Endodermal cell (in vitro differentiated cells): ENCODE results near the gene TBC1D2B. TPM values are rescaled to one million over a fixed set of nuclear protein-coding genes. Genes with fewer than 3 reads are reported as not detected.

Experiments
- DNase-seq: peaks from one replicate; pipeline ENCODE4 v3.0.0-alpha.2; 2017
- H3K27ac ChIP-seq: 2 replicates; pipeline ENCODE4 v1.5.1; 2013; ENCODE audit warnings: mild to moderate bottlenecking, low read depth, low read length, moderate library complexity
- H3K27me3 ChIP-seq: 2 replicates; pipeline ENCODE4 v1.6.1; 2013; ENCODE audit warnings: mild to moderate bottlenecking, low read length, moderate library complexity; ENCODE audit not compliant: insufficient read depth, control insufficient read depth, poor library complexity, severe bottlenecking
- H3K36me3 ChIP-seq: 2 replicates; pipeline ENCODE4 v1.7.0; 2013; ENCODE audit warnings: mild to moderate bottlenecking, low read length, moderate library complexity; ENCODE audit not compliant: control insufficient read depth, insufficient read depth
- H3K4me1 ChIP-seq: one replicate; pipeline ENCODE4 v1.7.0; 2013; ENCODE audit warnings: low read length; ENCODE audit not compliant: control insufficient read depth, insufficient read depth
- H3K4me3 ChIP-seq: 2 replicates; pipeline ENCODE4 v1.5.1; 2013; ENCODE audit warnings: mild to moderate bottlenecking, low read length, moderate library complexity
- H3K9ac ChIP-seq: 2 replicates; pipeline ENCODE4 v1.6.1; 2013; ENCODE audit warnings: mild to moderate bottlenecking, low read length, moderate library complexity; ENCODE audit not compliant: poor library complexity, severe bottlenecking; ENCODE audit errors: extremely low read depth
- H3K9me3 ChIP-seq: 2 replicates; pipeline ENCODE4 v1.6.1; 2013; ENCODE audit warnings: mild to moderate bottlenecking, low read length, moderate library complexity; ENCODE audit not compliant: control insufficient read depth
- H3K27ac Mint-ChIP-seq: 2 replicates; pipeline ENCODE4 v1.8.0; 2020; ENCODE audit warnings: mixed read lengths
- H3K27me3 Mint-ChIP-seq: 2 replicates; pipeline ENCODE4 v1.8.0; 2021; ENCODE audit warnings: mild to moderate bottlenecking, mixed read lengths; ENCODE audit not compliant: insufficient read depth
- H3K36me3 Mint-ChIP-seq: 2 replicates; pipeline ENCODE4 v1.8.0; 2020; ENCODE audit warnings: low read depth, mixed read lengths
- H3K4me1 Mint-ChIP-seq: 2 replicates; pipeline ENCODE4 v1.8.0; 2020; ENCODE audit warnings: mixed read lengths
- H3K4me3 Mint-ChIP-seq: 2 replicates; pipeline ENCODE4 v1.8.0; 2020; ENCODE audit warnings: mild to moderate bottlenecking, moderate library complexity, mixed read lengths
- H3K9me3 Mint-ChIP-seq: 2 replicates; pipeline ENCODE4 v1.8.0; 2020; ENCODE audit warnings: mild to moderate bottlenecking, mixed read lengths
- CTCF ChIP-seq: fragments of 200-600 bp; sonication (generic); conservative IDR thresholded peaks from 2 replicates; pipeline ENCODE4 v1.5.0; 2021; ENCODE audit warnings: antibody characterized with exemption, mild to moderate bottlenecking
- WGBS, 2 experiments: methylation state at CpG; one replicate each; pipeline versions ENCODE4 v1.1.5 to v1.1.7; 2013; ENCODE audit warnings: missing lambda C conversion rate in 2 of 2, mixed read lengths in 1 of 2; ENCODE audit not compliant: insufficient coverage in 1 of 2, insufficient read length in 1 of 2; 5-methylcytosine and 5-hydroxymethylcytosine counted together
- total RNA-seq, 2 donors: library from RNA; stranded (reverse); fragmentation: NEBNext Ultra II Directional in 1 of 2; extraction: Animal tissue kit (Norgen Biotek cat#: 25700) in 1 of 2; gene quantifications; 2 replicates in 1 of 2; 3 replicates in 1 of 2; pipeline ENCODE4 v1.2.1, GENCODE V29; 2021

The TBC1D2B gene
- total RNA-seq, 2 donors from 2014 or later = 13.8 to 23.8 TPM

DNA sequence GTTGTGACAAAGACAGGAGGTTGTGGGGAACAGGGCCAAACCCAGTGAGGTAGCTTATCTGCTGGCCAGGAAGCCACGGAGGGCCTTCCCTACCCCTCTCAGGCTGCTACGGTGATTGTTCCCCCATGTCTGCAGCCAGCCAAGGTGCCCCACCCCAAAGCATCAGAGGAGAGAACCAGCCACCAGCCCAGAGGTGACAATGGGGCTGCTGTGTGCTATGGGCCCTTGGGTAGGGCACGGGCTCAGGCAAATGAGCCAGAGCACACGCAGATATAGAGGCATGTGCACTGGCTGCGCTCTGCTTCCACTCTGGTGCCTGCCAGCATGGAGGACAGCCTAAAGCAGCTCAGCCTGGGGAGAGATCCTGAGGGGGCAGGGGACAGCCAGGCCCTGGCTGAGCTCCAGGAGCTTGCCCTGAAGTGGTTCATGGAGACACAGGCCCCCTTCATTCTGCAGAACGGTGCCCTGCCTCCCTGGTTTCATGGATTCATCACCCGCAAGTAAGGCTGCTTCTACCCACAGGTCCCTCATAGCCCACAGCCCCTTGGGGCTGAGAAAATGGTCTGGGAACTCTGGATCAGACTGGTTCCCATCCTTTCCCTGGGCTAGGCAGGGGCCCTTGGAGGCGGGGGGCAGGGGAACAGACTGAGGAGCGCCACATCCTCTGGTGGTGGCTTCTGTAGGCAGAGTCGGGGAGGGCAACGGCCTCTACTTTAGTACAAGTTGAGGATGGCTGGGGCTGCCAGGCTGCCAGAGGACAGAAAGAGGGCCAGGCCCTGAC is 14.9 kb upstream of the TBC1D2B start, which contains the start of gene SH2D7:
Gene SH2D7, plus strand, starts transcription at position 301 of the 781 bp plus-strand sequence. Its CDS starts 24 bp downstream, at position 325.
- no peak within 1 kb of the TSS for H3K27ac Mint-ChIP-seq

GRCh38 chr15:78090422-78091063 is 13.0 kb upstream of the TBC1D2B start:
- H3K36me3 ChIP-seq = no peaks in the 10 kb centered on the region
- no peak overlapping the region for H3K9ac ChIP-seq
- Mint-ChIP-seq H3K27ac (no peak overlapping the region), H3K9me3 (no peaks in the 10 kb centered on the region), H3K36me3 (no peaks in the 10 kb centered on the region), H3K4me1 (no peaks in the 10 kb centered on the region), H3K27me3 (peaks cover 21% of the 10 kb centered on the region), H3K4me3 (no peak overlapping the region)
- TF ChIP-seq CTCF = no peak
- peaks cover 11% of the 10 kb centered on the region for H3K27me3 ChIP-seq
- no peak for DNase-seq
- H3K4me3 ChIP-seq = no peak overlapping the region
- no peak overlapping the region for H3K27ac ChIP-seq
- H3K9me3 ChIP-seq = no peaks in the 10 kb centered on the region
- WGBS, 2 experiments = 94 to 100% methylated on average over 2 to 3 of the region's 3 CpGs
- H3K4me1 ChIP-seq = no peaks in the 10 kb centered on the region

More for the DNA sequence above, 14.9 kb upstream of the TBC1D2B start, which contains the start of gene SH2D7:
- Histone ChIP-seq H3K36me3 (no peaks in the 10 kb centered on the region), H3K27ac (no peak within 1 kb of the TSS), H3K9me3 (no peaks in the 10 kb centered on the region), H3K4me3 (no peak within 1 kb of the TSS), H3K27me3 (peaks cover 11% of the 10 kb centered on the region), H3K4me1 (no peaks in the 10 kb centered on the region), H3K9ac (no peak within 1 kb of the TSS)
- 87 to 98% methylated on average over 7 to 11 of the region's 11 CpGs for WGBS, 2 experiments
- Mint-ChIP-seq H3K36me3 (no peaks in the 10 kb centered on the region), H3K9me3 (no peaks in the 10 kb centered on the region), H3K27me3 (peaks cover 21% of the 10 kb centered on the region), H3K4me3 (no peak within 1 kb of the TSS), H3K4me1 (no peaks in the 10 kb centered on the region)
- no peak for TF ChIP-seq CTCF
- no peak for DNase-seq

DNA sequence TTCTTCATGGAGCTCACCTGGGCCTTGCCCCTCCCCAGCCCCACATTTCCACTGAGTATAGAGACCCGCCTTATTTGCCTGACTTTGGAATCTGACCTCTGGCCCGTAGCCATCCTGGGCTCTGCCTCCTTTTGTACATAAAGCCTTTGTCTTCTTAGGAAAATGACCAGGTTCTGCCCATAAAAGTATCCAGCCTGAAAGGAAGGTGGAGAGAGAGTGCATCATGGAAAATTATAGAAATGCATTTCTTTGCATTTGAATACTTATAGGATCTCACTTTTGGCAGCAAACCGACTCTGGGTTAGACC is 11.2 kb upstream of the TBC1D2B start:
- DNase-seq = no peak
- no peaks in the 10 kb centered on the region for H3K27me3 ChIP-seq
- H3K9me3 ChIP-seq = no peaks in the 10 kb centered on the region
- no peak for TF ChIP-seq CTCF
- H3K27me3 Mint-ChIP-seq = peaks cover 12% of the 10 kb centered on the region
- 89 to 100% methylated on average over 1 to 3 of the region's 3 CpGs for WGBS, 2 experiments
- no peaks in the 10 kb centered on the region for H3K4me1 ChIP-seq
- H3K4me3 ChIP-seq = no peak overlapping the region
- H3K9ac ChIP-seq = no peak overlapping the region
- no peaks in the 10 kb centered on the region for H3K36me3 ChIP-seq
- H3K4me1 Mint-ChIP-seq = no peaks in the 10 kb centered on the region
- no peak overlapping the region for H3K27ac Mint-ChIP-seq
- H3K27ac ChIP-seq = no peak overlapping the region
- H3K36me3 Mint-ChIP-seq = no peaks in the 10 kb centered on the region
- H3K4me3 Mint-ChIP-seq = no peak overlapping the region
- H3K9me3 Mint-ChIP-seq = no peaks in the 10 kb centered on the region
